COLO668 (cell line): ENCODE results near the gene TTR.

Source experiments
- DNase-seq: peaks from one replicate; lab custom pipeline; 2025; ENCODE audit not compliant: unreplicated experiment; lab: John Stamatoyannopoulos, UW

Gene TTR

GRCh38 chr18:31612124-31612523 is 20.4 kb downstream of the TTR start:
- no peak for DNase-seq

- no peak for DNase-seq
Observed at GRCh38 chr18:31614044-31614443, 22.4 kb downstream of the TTR start.

GRCh38 chr18:31616586-31616985 is 24.9 kb downstream of the TTR start:
- DNase-seq, result no peak

GRCh38 chr18:31617031-31617717 is 25.5 kb downstream of the TTR start:
- no peak for DNase-seq

- no peak for DNase-seq
Observed at GRCh38 chr18:31618801-31619200, 27.1 kb downstream of the TTR start.

- DNase-seq, result no peak
Observed at GRCh38 chr18:31619291-31619690, 27.6 kb downstream of the TTR start.

- DNase-seq, result no peak
Observed at GRCh38 chr18:31624892-31625640, 33.4 kb downstream of the TTR start.

GRCh38 chr18:31626409-31626808 is 34.7 kb downstream of the TTR start:
- DNase-seq, result no peak

- no peak for DNase-seq
Observed at GRCh38 chr18:31630549-31630948, 38.9 kb downstream of the TTR start.

- DNase-seq, result no peak
Observed at GRCh38 chr18:31631526-31631925, 39.8 kb downstream of the TTR start.

- no peak for DNase-seq
Observed at GRCh38 chr18:31632356-31632755, 40.7 kb downstream of the TTR start.

GRCh38 chr18:31633392-31634330 is 42.0 kb downstream of the TTR start:
- DNase-seq, result no peak

GRCh38 chr18:31634331-31634713 is 42.6 kb downstream of the TTR start:
- DNase-seq, result no peak

GRCh38 chr18:31636387-31636786 is 44.7 kb downstream of the TTR start:
- DNase-seq, result no peak

GRCh38 chr18:31637445-31637844 is 45.8 kb downstream of the TTR start:
- DNase-seq, result no peak

- no peak for DNase-seq
Observed at GRCh38 chr18:31643003-31643402, 51.3 kb downstream of the TTR start.

GRCh38 chr18:31645411-31645810 is 53.7 kb downstream of the TTR start:
- no peak for DNase-seq

GRCh38 chr18:31646332-31647126 is 54.9 kb downstream of the TTR start:
- DNase-seq, result no peak

GRCh38 chr18:31647127-31647753 is 55.6 kb downstream of the TTR start:
- no peak for DNase-seq
